Activated CD8-positive, alpha-beta T cell treated with anti-CD3 and anti-CD28 coated beads, Interleukin-2, amount 10 ng/mL, durations not matched to agents 7 days and 5 days (primary cell): ENCODE data around the gene PPP1R27. TPM values are rescaled to one million over a fixed set of nuclear protein-coding genes. Genes with fewer than 3 reads are reported as not detected.

Experiments used
- ATAC-seq: fragments of 150-1000 bp; cut with Tn5 transposase; one replicate; pipeline ENCODE4 v1.10.0; 2021; ENCODE audit warnings: moderate library complexity
- CTCF ChIA-PET: fragments of 350-600 bp; sonication (Branson Sonifier 250); formaldehyde crosslinking; loops from one replicate; lab custom pipeline; 2021; ENCODE audit warnings: antibody characterized with exemption; lab: Charles Lee
- POLR2A ChIA-PET: fragments of 350-600 bp; sonication (Branson Sonifier 250); formaldehyde crosslinking; loops from one replicate; lab custom pipeline; 2021; ENCODE audit warnings: antibody characterized with exemption; lab: Charles Lee
- DNase-seq: peaks from one replicate; pipeline ENCODE4 v3.0.0-alpha.2; 2020
- H3K27ac Mint-ChIP-seq: one replicate; pipeline ENCODE4 v1.8.0; 2021; ENCODE audit warnings: mild to moderate bottlenecking, mixed read lengths
- H3K27me3 Mint-ChIP-seq: one replicate; pipeline ENCODE4 v1.8.0; 2021; ENCODE audit warnings: low read depth, mixed read lengths
- H3K36me3 Mint-ChIP-seq: one replicate; pipeline ENCODE4 v1.8.0; 2021; ENCODE audit warnings: low read depth, mixed read lengths
- H3K4me1 Mint-ChIP-seq: one replicate; pipeline ENCODE4 v1.8.0; 2021; ENCODE audit warnings: low read depth, mixed read lengths
- H3K4me3 Mint-ChIP-seq: one replicate; pipeline ENCODE4 v1.8.0; 2021; ENCODE audit warnings: mild to moderate bottlenecking, mixed read lengths
- H3K9me3 Mint-ChIP-seq: one replicate; pipeline ENCODE4 v1.8.0; 2022; ENCODE audit warnings: mixed read lengths; ENCODE audit not compliant: insufficient read depth
- total RNA-seq, 2 experiments: library from RNA; stranded (reverse); gene quantifications; one replicate each; pipeline ENCODE4 v1.2.3, GENCODE V29; 2021

Gene PPP1R27, protein sequence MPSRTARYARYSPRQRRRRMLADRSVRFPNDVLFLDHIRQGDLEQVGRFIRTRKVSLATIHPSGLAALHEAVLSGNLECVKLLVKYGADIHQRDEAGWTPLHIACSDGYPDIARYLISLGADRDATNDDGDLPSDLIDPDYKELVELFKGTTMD
- total RNA-seq, result not detected

DNA sequence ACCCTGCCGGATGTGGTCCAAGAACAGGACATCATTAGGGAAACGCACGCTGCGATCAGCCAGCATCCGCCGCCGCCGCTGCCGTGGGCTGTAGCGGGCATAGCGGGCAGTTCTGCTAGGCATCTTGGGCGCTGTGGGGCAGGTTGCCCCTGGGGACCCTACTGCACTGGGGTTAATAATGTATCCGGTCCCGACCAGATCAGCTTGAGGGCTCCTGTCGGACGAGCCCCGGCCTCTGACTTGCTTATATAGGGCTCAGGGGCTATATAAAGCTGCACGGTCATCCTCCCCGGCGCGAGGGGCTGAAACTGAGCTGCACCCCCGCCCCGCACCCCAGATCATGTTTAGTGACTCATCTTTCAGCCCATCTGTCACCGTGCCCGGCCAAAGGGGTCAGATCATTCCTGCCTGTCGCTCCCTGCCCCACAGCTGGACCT, at the start of gene PPP1R27:
PPP1R27 (minus strand) TSS at position 220 of the 437 bp plus-strand sequence; CDS start at position 123, 97 bp downstream.
- Mint-ChIP-seq H3K9me3 (no peaks in the 10 kb centered on the region), H3K4me1 (peaks cover 28% of the 10 kb centered on the region), H3K4me3 (peak within 1 kb of the TSS; percentile 76), H3K27ac (peak within 1 kb of the TSS; percentile 84), H3K36me3 (peaks cover 7% of the 10 kb centered on the region), H3K27me3 (no peaks in the 10 kb centered on the region)
- ATAC-seq, result no peak
- ChIA-PET CTCF (no interaction called here), POLR2A (no interaction called here)
- no peak for DNase-seq

DNA sequence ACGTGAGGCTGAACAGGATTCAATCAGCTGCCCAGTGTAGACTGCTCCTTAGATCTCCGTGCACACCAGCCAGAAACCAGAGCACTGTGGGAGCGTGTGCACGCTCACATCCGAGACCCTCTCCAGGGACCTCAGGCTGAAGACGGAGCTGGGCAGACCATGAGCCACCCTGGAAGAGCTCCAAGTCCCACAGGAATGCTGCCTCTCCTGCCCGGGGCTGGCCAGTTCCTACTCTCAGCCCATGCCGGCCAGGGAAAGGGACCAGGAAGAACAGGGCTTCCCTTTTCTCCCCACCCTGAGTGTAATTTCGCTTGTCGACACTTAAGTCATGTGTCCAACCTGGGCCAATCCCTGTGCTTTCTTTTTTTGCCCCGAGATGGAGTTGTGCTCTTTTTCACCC, 49.7 kb upstream of the PPP1R27 start:
- CTCF ChIA-PET, result interaction anchor here (0.7 kb wide), 1 partner anchor 9 kb away, joined by 3 read pairs; no protein-coding TSS in a partner anchor
- ATAC-seq (peak; percentile 27), DNase-seq (no peak)
- H3K9me3 Mint-ChIP-seq, result no peaks in the 10 kb centered on the region
- no peaks in the 10 kb centered on the region for H3K27me3 Mint-ChIP-seq
- no peak overlapping the region for H3K4me3 Mint-ChIP-seq
- peaks cover 25% of the 10 kb centered on the region for H3K4me1 Mint-ChIP-seq
- POLR2A ChIA-PET, result interaction anchor here (0.7 to 1.5 kb wide), 4 partner anchors 9 to 22 kb away, joined by 3 to 4 read pairs (median 4); no protein-coding TSS in a partner anchor
- H3K27ac Mint-ChIP-seq, result no peak overlapping the region
- peaks cover 62% of the 10 kb centered on the region for H3K36me3 Mint-ChIP-seq

DNA sequence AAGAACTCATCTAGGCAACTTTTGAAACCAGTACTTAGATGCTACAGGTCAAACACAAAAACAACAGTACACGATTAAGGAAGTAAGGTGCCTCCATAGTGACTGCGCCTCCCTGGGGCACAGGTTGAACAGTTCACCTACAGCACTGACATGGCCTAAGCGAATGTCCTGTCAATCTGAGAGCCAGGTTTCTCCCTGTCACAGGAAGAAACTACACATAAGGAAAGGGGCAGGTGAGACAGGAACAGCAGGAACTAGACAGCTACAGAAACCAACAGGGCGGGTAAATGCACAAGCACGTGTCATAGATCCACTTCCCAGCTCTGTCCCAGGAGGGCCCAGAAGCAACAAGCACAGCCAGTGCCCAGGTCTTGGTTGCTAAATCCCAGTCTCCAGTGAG, 44.3 kb upstream of the PPP1R27 start:
- H3K4me3 Mint-ChIP-seq, result no peak overlapping the region
- no peaks in the 10 kb centered on the region for H3K9me3 Mint-ChIP-seq
- POLR2A ChIA-PET, result interaction anchor here (1.2 kb wide), 1 partner anchor 8 kb away, joined by 6 read pairs; the partner anchor contains the start of gene ARHGDIA

DNA sequence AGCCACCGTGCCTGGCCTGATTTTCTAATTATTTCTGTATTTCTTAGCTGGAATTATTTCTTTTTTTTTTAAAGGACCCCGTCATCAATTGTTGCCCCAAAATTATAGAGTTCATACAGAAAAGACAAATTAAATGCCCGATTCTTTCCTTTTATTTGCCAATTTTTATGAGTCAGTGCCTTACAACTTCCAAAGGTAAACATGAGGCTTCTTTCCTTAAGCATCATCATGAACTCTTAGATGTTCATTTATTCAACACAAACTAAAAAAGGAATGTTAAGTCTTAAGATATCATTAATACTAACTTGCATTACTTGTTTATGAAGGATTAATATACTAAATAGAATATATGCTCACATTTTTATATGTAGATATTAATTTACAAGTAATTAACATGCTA, 43.4 kb upstream of the PPP1R27 start:
- CTCF ChIA-PET, result no interaction called here
- no peak overlapping the region for H3K27ac Mint-ChIP-seq
- H3K36me3 Mint-ChIP-seq, result peaks cover 44% of the 10 kb centered on the region
- H3K4me1 Mint-ChIP-seq, result peaks cover 5% of the 10 kb centered on the region
- no peaks in the 10 kb centered on the region for H3K27me3 Mint-ChIP-seq
- DNase-seq (no peak), ATAC-seq (no peak)
- no peaks in the 10 kb centered on the region for H3K9me3 Mint-ChIP-seq
- H3K4me3 Mint-ChIP-seq, result no peak overlapping the region
- POLR2A ChIA-PET, result no interaction called here

More for the DNA sequence above, 44.3 kb upstream of the PPP1R27 start:
- CTCF ChIA-PET, result interaction anchor here (1.4 to 1.7 kb wide), 2 partner anchors 9 to 278 kb away, joined by 3 read pairs; no protein-coding TSS in a partner anchor
- peaks cover 46% of the 10 kb centered on the region for H3K36me3 Mint-ChIP-seq
- no peak for DNase-seq
- no peak for ATAC-seq
- H3K27me3 Mint-ChIP-seq, result no peaks in the 10 kb centered on the region
- H3K27ac Mint-ChIP-seq, result no peak overlapping the region
- H3K4me1 Mint-ChIP-seq, result peaks cover 6% of the 10 kb centered on the region

DNA sequence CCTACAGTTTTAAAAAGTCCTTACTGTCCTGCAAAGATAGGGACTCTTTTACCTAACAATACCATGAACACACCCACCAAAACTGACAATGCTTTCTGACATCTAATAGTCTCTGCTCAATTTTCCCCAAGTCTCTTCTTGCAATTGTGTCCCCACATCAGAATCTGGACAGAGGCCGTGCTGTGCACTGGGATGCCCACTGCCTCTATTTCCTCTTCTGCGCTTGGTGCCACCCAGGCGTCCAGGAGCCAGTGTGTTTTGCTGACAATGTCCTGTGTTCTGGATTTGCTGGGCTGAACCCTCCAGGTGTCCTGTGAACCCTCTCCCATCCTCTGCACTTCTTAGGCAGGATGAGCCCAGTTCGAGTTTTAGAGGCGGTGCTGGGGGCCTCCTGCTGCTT, 42.7 kb upstream of the PPP1R27 start:
- Mint-ChIP-seq H3K36me3 (peaks cover 48% of the 10 kb centered on the region), H3K27ac (no peak overlapping the region), H3K4me3 (no peak overlapping the region), H3K27me3 (no peaks in the 10 kb centered on the region), H3K9me3 (no peaks in the 10 kb centered on the region), H3K4me1 (peaks cover 11% of the 10 kb centered on the region)
- no peak for ATAC-seq
- ChIA-PET POLR2A (interaction anchor here (1.6 kb wide), 1 partner anchor 9 kb away, joined by 6 read pairs; no protein-coding TSS in a partner anchor), CTCF (no interaction called here)
- DNase-seq, result no peak

DNA sequence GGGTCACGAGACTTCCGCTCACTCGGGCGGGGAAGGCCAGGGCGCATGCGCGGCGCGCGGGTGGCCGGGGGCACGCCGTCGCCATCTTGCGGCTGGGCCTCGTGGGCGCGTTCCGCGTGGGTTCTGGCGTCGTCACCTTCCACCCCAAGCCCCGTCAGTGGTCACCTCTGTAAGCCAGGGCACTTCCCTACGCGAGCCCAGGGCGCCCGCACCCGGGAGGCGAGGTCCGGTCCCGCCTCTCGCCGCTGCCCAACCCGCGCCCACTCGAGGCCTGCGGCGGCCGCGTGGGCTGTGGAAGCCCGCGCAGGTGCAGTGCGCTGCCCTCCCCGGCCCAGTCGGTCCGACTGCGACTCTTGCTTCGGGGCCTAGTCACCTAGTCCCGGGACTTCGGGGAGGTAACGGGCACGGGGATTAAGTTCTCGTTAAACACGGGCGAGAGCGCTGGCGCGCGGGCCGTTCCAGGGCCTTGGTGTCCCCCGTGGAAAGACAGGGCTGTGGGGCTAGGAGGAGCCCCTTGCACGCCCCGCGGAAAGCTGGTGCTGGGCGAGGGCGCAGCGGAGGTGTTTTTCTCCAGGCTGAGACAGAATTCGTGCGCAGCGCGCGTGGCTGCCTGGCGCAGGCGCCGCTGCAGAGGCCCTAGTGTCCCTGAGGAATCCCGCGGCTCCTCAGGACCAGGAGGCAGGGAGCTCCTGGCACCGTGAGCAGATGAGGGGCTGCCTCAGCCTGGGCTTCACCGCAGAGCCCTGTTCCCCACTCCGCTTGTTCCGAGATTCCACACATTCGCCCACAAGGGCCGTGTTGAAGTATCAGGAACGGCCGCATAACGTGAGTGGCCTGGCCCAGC, 36.8 kb upstream of the PPP1R27 start:
- peak; percentile 96 for DNase-seq
- peak overlapping the region; percentile 97 for H3K27ac Mint-ChIP-seq
- peak overlapping the region; percentile 83 for H3K4me3 Mint-ChIP-seq
- peaks cover 40% of the 10 kb centered on the region for H3K36me3 Mint-ChIP-seq
- peak; percentile 8 for ATAC-seq
- ChIA-PET CTCF (interaction anchor here (2.6 kb wide), 1 partner anchor 56 kb away, joined by 5 read pairs; the partner anchor contains the start of gene MAFG), POLR2A (interaction anchor here (0.8 to 2.6 kb wide), 10 partner anchors 8 to 446 kb away, joined by 3 to 23 read pairs (median 6); partner anchors contain the start of genes ALYREF, ANAPC11, CD7 and P4HB)
- H3K9me3 Mint-ChIP-seq, result no peaks in the 10 kb centered on the region
- H3K4me1 Mint-ChIP-seq, result peaks cover 37% of the 10 kb centered on the region
- no peaks in the 10 kb centered on the region for H3K27me3 Mint-ChIP-seq

DNA sequence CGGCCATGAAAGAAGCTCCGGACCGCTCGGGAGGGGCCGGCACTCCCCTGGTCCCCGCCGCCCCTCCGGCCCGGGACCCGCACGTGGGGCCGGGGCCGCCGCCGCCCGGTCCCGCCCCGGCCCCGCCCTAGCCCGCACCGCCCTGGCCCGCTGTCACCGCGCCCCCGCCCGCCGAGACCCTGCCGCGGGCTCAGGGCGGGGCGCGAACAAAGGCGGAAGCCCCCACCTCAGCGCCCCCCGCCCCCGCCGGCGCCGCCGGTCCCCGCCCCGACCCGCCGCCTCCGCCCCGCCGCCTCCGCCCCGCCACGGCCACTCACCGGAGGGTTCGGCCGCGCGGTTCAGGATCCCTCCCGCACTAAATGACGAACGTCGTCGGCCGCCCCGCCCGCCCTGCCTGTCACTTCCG, 36.1 kb upstream of the PPP1R27 start, which contains the start of gene ARHGDIA:
ARHGDIA (minus strand) TSS at position 357 of the 406 bp plus-strand sequence. CDS start 1,407 bp downstream, outside the sequence.
- Mint-ChIP-seq H3K36me3 (peaks cover 42% of the 10 kb centered on the region), H3K4me3 (peak within 1 kb of the TSS; percentile 90), H3K9me3 (no peaks in the 10 kb centered on the region), H3K27ac (peak within 1 kb of the TSS; percentile 97), H3K4me1 (peaks cover 41% of the 10 kb centered on the region), H3K27me3 (no peaks in the 10 kb centered on the region)
- POLR2A ChIA-PET, result interaction anchor here (0.5 to 2.6 kb wide), 9 partner anchors 9 to 446 kb away, joined by 3 to 23 read pairs (median 6); partner anchors contain the start of genes ALYREF, ANAPC11, CD7 and P4HB
- CTCF ChIA-PET, result interaction anchor here (1.7 to 2.6 kb wide), 2 partner anchors 10 to 57 kb away, joined by 5 to 7 read pairs; partner anchors contain the start of genes MAFG and P4HB
- no peak for DNase-seq
- peak; percentile 67 for ATAC-seq

DNA sequence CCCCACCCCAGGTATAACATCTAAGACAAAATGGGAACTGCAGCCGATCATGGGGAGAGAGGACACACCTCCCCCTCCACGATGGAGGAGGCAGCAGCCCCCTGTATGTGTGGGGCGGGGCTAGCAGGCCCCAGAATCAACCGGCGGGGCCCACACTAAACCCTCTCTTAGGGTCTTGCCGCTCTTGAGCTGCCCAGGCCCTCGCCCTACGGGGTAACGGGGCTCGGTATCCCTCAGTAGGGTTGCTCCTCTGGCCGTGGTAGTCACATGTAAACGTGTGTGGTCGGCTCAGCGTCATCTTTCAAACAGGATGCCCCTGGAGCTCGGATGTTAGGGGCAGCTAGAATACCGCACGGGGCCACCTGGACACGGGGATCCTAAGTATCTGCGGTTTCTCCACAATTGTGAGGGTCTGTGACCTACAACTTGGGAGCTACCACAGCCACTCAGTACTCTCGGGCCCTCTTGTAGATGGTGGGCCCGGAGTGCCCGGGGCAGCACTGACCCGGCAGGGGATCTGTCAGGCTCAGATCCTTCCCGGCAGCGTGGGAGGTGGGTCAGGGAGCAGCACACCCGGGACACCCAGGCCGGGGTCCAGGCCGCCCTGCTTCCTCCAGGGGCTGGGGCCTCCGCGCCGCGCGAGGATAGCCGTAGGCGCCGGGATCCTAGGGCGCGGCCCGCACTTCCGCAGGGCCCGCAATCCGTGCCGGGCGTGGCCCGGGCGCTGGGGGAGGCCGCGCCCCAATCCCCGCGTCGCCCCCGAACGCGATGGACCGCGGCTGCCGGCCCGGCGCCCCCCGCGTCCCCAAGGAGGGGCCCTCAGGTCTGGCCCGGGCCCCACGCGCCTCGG, 35.5 kb upstream of the PPP1R27 start:
- H3K27me3 Mint-ChIP-seq, result no peaks in the 10 kb centered on the region
- ATAC-seq (peak; percentile 53), DNase-seq (peak; percentile 77)
- H3K36me3 Mint-ChIP-seq, result peaks cover 47% of the 10 kb centered on the region
- H3K4me1 Mint-ChIP-seq, result peaks cover 45% of the 10 kb centered on the region
- H3K4me3 Mint-ChIP-seq, result peak overlapping the region; percentile 90
- ChIA-PET CTCF (interaction anchor here (1.2 to 2.6 kb wide), 9 partner anchors 9 to 151 kb away, joined by 3 to 11 read pairs (median 5); partner anchors contain the start of genes MAFG and P4HB), POLR2A (interaction anchor here (0.5 to 2.6 kb wide), 15 partner anchors 9 to 447 kb away, joined by 3 to 23 read pairs (median 6); partner anchors contain the start of genes ALYREF, ANAPC11, CD7 and MRPL12)
- H3K27ac Mint-ChIP-seq, result peak overlapping the region; percentile 96
- H3K9me3 Mint-ChIP-seq, result no peaks in the 10 kb centered on the region

DNA sequence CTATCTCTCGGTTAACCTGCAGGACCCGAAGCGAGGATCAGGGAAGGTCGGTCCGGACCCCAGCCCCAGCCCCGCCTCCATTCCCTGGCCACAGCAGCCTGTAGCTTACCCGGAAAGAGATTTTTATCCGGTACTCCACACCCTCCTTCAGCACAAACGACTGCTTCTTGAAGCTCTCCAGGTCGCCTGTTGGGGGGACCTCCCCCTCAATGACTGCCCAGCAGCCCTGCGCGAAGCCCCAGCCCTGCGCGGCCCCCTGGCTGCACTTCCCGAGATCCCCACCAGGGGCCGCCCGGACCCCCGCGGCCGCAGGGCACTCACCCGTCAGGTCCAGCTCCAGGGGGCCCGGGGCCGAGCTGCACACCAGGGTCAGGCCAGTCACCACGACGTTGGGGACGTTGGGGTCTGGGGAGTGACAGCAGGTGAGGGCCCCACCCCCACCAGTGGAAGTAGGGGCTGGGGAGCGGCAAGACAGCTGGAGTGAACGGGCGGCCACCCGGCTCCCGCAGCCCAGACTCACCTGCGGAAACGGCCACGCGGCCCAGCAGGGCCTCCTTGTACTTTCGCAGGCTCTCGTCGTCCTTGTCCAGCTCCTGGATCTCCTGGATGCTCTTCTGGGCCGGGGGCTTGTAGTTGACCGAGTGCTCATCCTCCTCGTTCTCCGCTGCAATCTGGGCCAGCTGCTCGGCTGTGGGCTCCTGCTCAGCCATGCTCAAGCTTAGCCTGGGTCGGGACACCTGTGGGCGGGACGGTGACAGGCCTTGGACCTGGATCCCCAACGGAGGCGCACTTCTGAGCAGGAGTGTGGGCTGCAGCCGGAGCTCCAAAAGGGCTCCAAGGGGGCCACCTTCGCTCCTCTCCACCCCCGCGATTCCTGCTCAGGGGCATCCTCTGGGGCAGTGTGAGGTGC, 34.6 kb upstream of the PPP1R27 start:
- ATAC-seq (peak; percentile 6), DNase-seq (peak; percentile 53)
- POLR2A ChIA-PET, result interaction anchor here (0.9 to 2.6 kb wide), 11 partner anchors 8 to 429 kb away, joined by 3 to 23 read pairs (median 7); partner anchors contain the start of genes ACTG1, ALYREF, ANAPC11 and MRPL12
- Mint-ChIP-seq H3K9me3 (no peaks in the 10 kb centered on the region), H3K27me3 (no peaks in the 10 kb centered on the region), H3K36me3 (peaks cover 48% of the 10 kb centered on the region), H3K27ac (peak overlapping the region; percentile 96), H3K4me1 (peaks cover 46% of the 10 kb centered on the region), H3K4me3 (peak overlapping the region; percentile 90)
- CTCF ChIA-PET, result interaction anchor here (0.6 to 2.6 kb wide), 12 partner anchors 8 to 152 kb away, joined by 3 to 11 read pairs (median 4); partner anchors contain the start of genes MAFG and P4HB
